Stimulated activated CD4-positive, alpha-beta T cell treated with anti-CD3 and anti-CD28 coated beads, Interleukin-15, amount 100 ng/mL, for 1 hour (primary cell): ENCODE data around the gene GNAI3.

ENCODE experiments used
- DNase-seq, 2 donors: peaks; one replicate each; pipeline ENCODE4 v3.0.0-alpha.2; 2020; ENCODE audit warnings: low read depth in 1 of 2, low spot score in 1 of 2

The GNAI3 gene

GRCh38 chr1:109592916-109593315 is 44.5 kb downstream of the GNAI3 start:
- no peak for DNase-seq

- no peak for DNase-seq
Observed at GRCh38 chr1:109595531-109595930, 47.1 kb downstream of the GNAI3 start.

GRCh38 chr1:109598156-109598555 is 49.7 kb downstream of the GNAI3 start:
- no peak for DNase-seq

GRCh38 chr1:109598655-109599054 is 50.2 kb downstream of the GNAI3 start:
- DNase-seq = no peak

GRCh38 chr1:109603229-109603628 is 54.8 kb downstream of the GNAI3 start:
- no peak for DNase-seq

GRCh38 chr1:109605381-109605780 is 57.0 kb downstream of the GNAI3 start:
- DNase-seq = no peak

GRCh38 chr1:109609881-109610280 is 61.5 kb downstream of the GNAI3 start:
- DNase-seq = no peak

- no peak for DNase-seq
Observed at GRCh38 chr1:109610609-109611307, 62.3 kb downstream of the GNAI3 start.

GRCh38 chr1:109611308-109611990 is 63.0 kb downstream of the GNAI3 start:
- DNase-seq = no peak

- DNase-seq = no peak
Observed at GRCh38 chr1:109613361-109614147, 65.1 kb downstream of the GNAI3 start.

- no peak for DNase-seq
Observed at GRCh38 chr1:109615879-109616278, 67.5 kb downstream of the GNAI3 start.

- no peak for DNase-seq
Observed at GRCh38 chr1:109616391-109616790, 68.0 kb downstream of the GNAI3 start.

- DNase-seq = no peak
Observed at GRCh38 chr1:109617291-109617801, 68.9 kb downstream of the GNAI3 start.

GRCh38 chr1:109618661-109619575 is 70.5 kb downstream of the GNAI3 start:
- DNase-seq = no peak

GRCh38 chr1:109619576-109620400 is 71.4 kb downstream of the GNAI3 start, which contains the start of the genes AMPD2 and GNAT2:
Gene AMPD2, plus strand, starts transcription at chr1:109619837. Its CDS starts 1,339 bp downstream, at chr1:109621176.
Gene GNAT2, minus strand, starts transcription at chr1:109619616. Its CDS starts 6,746 bp downstream, at chr1:109612870.
- DNase-seq = peak; percentile 42 to 67

- no peak for DNase-seq
Observed at GRCh38 chr1:109620401-109620791, 72.0 kb downstream of the GNAI3 start.

- DNase-seq = peak; percentile 87 to 96
Observed at GRCh38 chr1:109620841-109621286, 72.4 kb downstream of the GNAI3 start.

- no peak for DNase-seq
Observed at GRCh38 chr1:109621379-109622136, 73.1 kb downstream of the GNAI3 start.
